ENCODE data around the gene TNS4.

Gene TNS4

GRCh38 chr17:40453881-40454612, 47.4 kb downstream of the TNS4 start:
- no peak for TF ChIP-seq HDGF (IDR thresholded peaks at IDR 0.05; ENCODE audit: borderline replicate concordance)
- no peak for TF ChIP-seq NFRKB (IDR thresholded peaks at IDR 0.05)
- no peak for TF ChIP-seq TARDBP (IDR thresholded peaks at IDR 0.05)
- no peak for DNase-seq (ENCODE audit: extremely low spot score)
- CTCF ChIA-PET = interaction anchor here (0.8 to 3.9 kb wide), 3 partner anchors 21 to 79 kb away, joined by 3 to 19 read pairs (median 3); no protein-coding TSS in a partner anchor
- POLR2A ChIA-PET = interaction anchor here (1.7 kb wide), 1 partner anchor 36 kb away, joined by 5 read pairs; the partner anchor contains the start of gene TOP2A

- ChIA-PET POLR2A (interaction anchor here (1.0 kb wide), 1 partner anchor 35 kb away, joined by 3 read pairs; the partner anchor contains the start of gene TOP2A), CTCF (no interaction called here)
- no peak for DNase-seq (ENCODE audit: extremely low spot score)
- no peak for TF ChIP-seq ZNF384 (IDR thresholded peaks at IDR 0.05)
- no peak for TF ChIP-seq BHLHE40 (IDR thresholded peaks at IDR 0.05; ENCODE audit: borderline replicate concordance)
- TF ChIP-seq HDGF (IDR thresholded peaks at IDR 0.05; ENCODE audit: borderline replicate concordance) = no peak
- no peak for TF ChIP-seq LEF1 (IDR thresholded peaks at IDR 0.05; ENCODE audit: borderline replicate concordance)
- TF ChIP-seq SP1 (IDR thresholded peaks at IDR 0.05) = no peak
- TF ChIP-seq ARNT (IDR thresholded peaks at IDR 0.05) = no peak
- TF ChIP-seq ELF4 (IDR thresholded peaks at IDR 0.05) = no peak
- TF ChIP-seq SUZ12 (IDR thresholded peaks at IDR 0.05) = no peak
- no peak for TF ChIP-seq L3MBTL2 (conservative IDR thresholded peaks at IDR 0.05)
Measured at GRCh38 chr17:40452921-40453378, 48.5 kb downstream of the TNS4 start.

DNA sequence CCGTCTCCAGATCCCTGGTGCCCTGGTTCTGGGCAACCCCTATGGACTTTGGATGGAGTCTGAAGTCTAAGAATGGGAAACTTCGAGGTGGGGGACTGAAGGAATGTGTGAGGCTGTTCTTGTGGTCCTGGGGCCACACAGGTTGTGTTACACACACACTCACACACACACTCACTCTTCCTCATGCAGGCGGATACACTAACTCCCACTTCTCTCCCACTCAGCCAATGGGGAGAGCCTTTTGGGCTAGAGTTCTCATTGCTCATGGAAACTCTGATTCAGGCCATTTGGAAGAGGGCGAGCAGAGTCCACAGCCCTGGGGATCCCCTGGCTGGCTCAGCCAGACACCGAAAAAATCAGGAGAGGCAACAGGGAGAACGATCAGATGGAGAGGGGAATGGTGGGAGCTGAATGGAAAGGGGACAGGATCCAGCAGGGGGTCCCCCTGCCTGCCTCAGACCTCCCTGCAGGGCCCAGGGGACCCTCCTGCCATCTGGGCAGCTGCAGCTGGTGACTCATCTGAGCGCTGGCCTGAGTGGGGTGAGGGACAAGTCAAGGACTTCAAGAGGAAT, 49.1 kb downstream of the TNS4 start:
- CTCF ChIA-PET = interaction anchor here (0.9 kb wide), 1 partner anchor 19 kb away, joined by 3 read pairs; no protein-coding TSS in a partner anchor
- no peak for DNase-seq (ENCODE audit: extremely low spot score)
- POLR2A ChIA-PET = interaction anchor here (1.0 kb wide), 1 partner anchor 34 kb away, joined by 3 read pairs; the partner anchor contains the start of gene TOP2A
- TF ChIP-seq ELF4 (IDR thresholded peaks at IDR 0.05) = no peak
- TF ChIP-seq L3MBTL2 (conservative IDR thresholded peaks at IDR 0.05) = no peak
- TF ChIP-seq FOXM1 (IDR thresholded peaks at IDR 0.05; ENCODE audit: borderline replicate concordance) = no peak
- TF ChIP-seq CTBP1 (IDR thresholded peaks at IDR 0.05; ENCODE audit: borderline replicate concordance) = no peak
- no peak for TF ChIP-seq ZNF384 (IDR thresholded peaks at IDR 0.05)
- TF ChIP-seq SUZ12 (IDR thresholded peaks at IDR 0.05) = no peak
- TF ChIP-seq HDGF (IDR thresholded peaks at IDR 0.05; ENCODE audit: borderline replicate concordance) = no peak
- no peak for TF ChIP-seq ARNT (IDR thresholded peaks at IDR 0.05)
- TF ChIP-seq TARDBP (IDR thresholded peaks at IDR 0.05) = no peak

DNA sequence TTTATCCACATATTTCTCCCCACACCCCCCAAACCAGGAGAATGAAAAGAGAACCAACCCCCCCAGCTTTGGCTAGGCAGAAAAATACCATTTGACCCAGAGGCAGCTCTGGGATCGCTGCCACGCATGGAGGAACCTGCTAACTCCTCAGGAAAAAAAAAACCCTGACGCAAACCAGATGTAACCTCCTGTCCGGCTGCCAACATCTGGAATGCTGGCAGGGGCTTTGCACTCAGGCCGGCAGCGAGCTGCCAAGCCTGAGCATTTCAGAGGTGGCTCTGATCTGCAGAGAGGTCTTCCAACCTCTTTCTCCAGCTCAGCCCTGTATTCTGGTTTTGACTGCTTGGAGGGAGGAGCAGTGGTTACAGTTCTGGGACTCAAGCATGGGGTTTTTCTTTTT, 50.0 kb downstream of the TNS4 start:
- POLR2A ChIA-PET = no interaction called here
- TF ChIP-seq FOXM1 (IDR thresholded peaks at IDR 0.05; ENCODE audit: borderline replicate concordance) = no peak
- TF ChIP-seq FOXK2 (IDR thresholded peaks at IDR 0.05) = no peak
- no peak for TF ChIP-seq CTBP1 (IDR thresholded peaks at IDR 0.05; ENCODE audit: borderline replicate concordance)
- no peak for TF ChIP-seq SUZ12 (IDR thresholded peaks at IDR 0.05)
- no peak for TF ChIP-seq TARDBP (IDR thresholded peaks at IDR 0.05)
- no peak for TF ChIP-seq ELF4 (IDR thresholded peaks at IDR 0.05)
- no peak for TF ChIP-seq FOXA1 (IDR thresholded peaks at IDR 0.05)
- no peak for TF ChIP-seq NFRKB (IDR thresholded peaks at IDR 0.05)
- no peak for TF ChIP-seq ZNF384 (IDR thresholded peaks at IDR 0.05)
- no peak for TF ChIP-seq LEF1 (IDR thresholded peaks at IDR 0.05; ENCODE audit: borderline replicate concordance)
- TF ChIP-seq HDGF (IDR thresholded peaks at IDR 0.05; ENCODE audit: borderline replicate concordance) = no peak
- TF ChIP-seq SP1 (IDR thresholded peaks at IDR 0.05) = no peak
- DNase-seq (ENCODE audit: extremely low spot score) = no peak
- CTCF ChIA-PET = interaction anchor here (0.9 to 2.2 kb wide), 3 partner anchors 18 to 109 kb away, joined by 3 to 14 read pairs (median 5); no protein-coding TSS in a partner anchor

- POLR2A ChIA-PET = interaction anchor here (1.2 kb wide), 1 partner anchor 32 kb away, joined by 6 read pairs; the partner anchor contains the start of gene TOP2A
- DNase-seq (ENCODE audit: extremely low spot score) = peak; percentile 27
- no peak for TF ChIP-seq ARNT (IDR thresholded peaks at IDR 0.05)
- TF ChIP-seq CTBP1 (IDR thresholded peaks at IDR 0.05; ENCODE audit: borderline replicate concordance) = no peak
- CTCF ChIA-PET = interaction anchor here (0.6 to 2.2 kb wide), 15 partner anchors 9 to 432 kb away, joined by 3 to 14 read pairs (median 4); partner anchors contain the start of gene TOP2A
Measured at GRCh38 chr17:40450175-40450574, 51.2 kb downstream of the TNS4 start.

DNA sequence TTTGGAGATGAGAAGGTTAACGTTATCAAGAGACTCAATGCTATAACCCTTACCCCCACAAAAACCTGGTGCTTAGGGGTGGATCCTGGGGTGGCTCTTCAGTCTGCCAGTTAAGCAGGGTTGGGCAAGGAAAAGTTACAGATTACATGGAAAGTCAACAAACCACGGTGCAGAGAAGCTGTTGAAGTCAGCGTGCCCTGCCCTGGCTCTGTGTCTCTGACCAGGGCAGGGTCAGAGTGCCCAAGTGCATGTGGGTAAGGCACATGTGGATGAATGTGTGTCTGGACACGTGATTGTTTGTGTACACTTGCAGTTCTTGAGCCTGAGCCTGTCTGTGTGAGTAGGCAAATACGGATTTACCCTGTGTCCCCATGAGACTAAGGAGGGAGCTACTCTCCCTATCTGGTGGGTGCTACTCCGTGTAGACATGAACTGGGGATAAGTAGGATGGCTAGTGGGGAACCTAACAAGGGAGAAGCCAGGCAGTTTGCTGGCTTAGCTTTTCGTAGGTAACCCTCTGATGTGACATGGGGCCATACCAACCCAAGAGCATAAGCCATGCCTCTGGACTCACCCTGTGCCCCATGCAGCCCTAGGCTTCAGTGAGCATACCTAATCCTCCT, 52.7 kb downstream of the TNS4 start:
- POLR2A ChIA-PET = interaction anchor here (1.3 kb wide), 1 partner anchor 31 kb away, joined by 4 read pairs; the partner anchor contains the start of gene TOP2A
- CTCF ChIA-PET = interaction anchor here (1.1 kb wide), 1 partner anchor 111 kb away, joined by 3 read pairs; no protein-coding TSS in a partner anchor

More for the DNA sequence above, 52.7 kb downstream of the TNS4 start:
- no peak for DNase-seq (ENCODE audit: extremely low spot score)
- TF ChIP-seq BHLHE40 (IDR thresholded peaks at IDR 0.05; ENCODE audit: borderline replicate concordance) = no peak
- no peak for TF ChIP-seq NFRKB (IDR thresholded peaks at IDR 0.05)
- TF ChIP-seq TARDBP (IDR thresholded peaks at IDR 0.05) = no peak
- no peak for TF ChIP-seq FOXA1 (IDR thresholded peaks at IDR 0.05)
- TF ChIP-seq L3MBTL2 (conservative IDR thresholded peaks at IDR 0.05) = no peak
- TF ChIP-seq FOXM1 (IDR thresholded peaks at IDR 0.05; ENCODE audit: borderline replicate concordance) = no peak
- TF ChIP-seq ZNF384 (IDR thresholded peaks at IDR 0.05) = no peak
- TF ChIP-seq PKNOX1 (IDR thresholded peaks at IDR 0.05) = no peak
